ENCODE results near the gene DNER. TPM values are rescaled to one million over a fixed set of nuclear protein-coding genes. Genes with fewer than 3 reads are reported as not detected.

Gene DNER
- total RNA-seq, 1 donor from 2014 or later, result 1.6 TPM

- no peak overlapping the region for H3K27ac ChIP-seq (ENCODE audit: low read depth, low read length)
- H3K4me1 ChIP-seq (ENCODE audit: control insufficient read depth in 3 of 3, insufficient read depth in 3 of 3, low read length in 3 of 3), result no peaks in the 10 kb centered on the region
- H3K4me3 ChIP-seq (ENCODE audit: low read length in 3 of 3), result no peak overlapping the region
- no peaks in the 10 kb centered on the region for H3K36me3 ChIP-seq (ENCODE audit: control insufficient read depth in 3 of 3, insufficient read depth in 3 of 3, low read length in 3 of 3)
- peaks cover 0 to 5% (median 0%) of the 10 kb centered on the region in 3 donors for H3K27me3 ChIP-seq (ENCODE audit: control insufficient read depth in 3 of 3, insufficient read depth in 3 of 3, low read length in 3 of 3)
- H3K9ac ChIP-seq (ENCODE audit: low read depth in 1 of 3, low read length in 3 of 3), result no peak overlapping the region
- no peaks in the 10 kb centered on the region for H3K9me3 ChIP-seq (ENCODE audit: control insufficient read depth in 3 of 3, low read length in 3 of 3)
These were observed 59.9 kb downstream of the DNER start for GRCh38 chr2:229654437-229654836.

GRCh38 chr2:229653531-229653930 is 60.8 kb downstream of the DNER start:
- Histone ChIP-seq H3K27ac (ENCODE audit: low read depth, low read length) (no peak overlapping the region), H3K4me1 (ENCODE audit: control insufficient read depth in 3 of 3, insufficient read depth in 3 of 3, low read length in 3 of 3) (no peaks in the 10 kb centered on the region), H3K36me3 (ENCODE audit: control insufficient read depth in 3 of 3, insufficient read depth in 3 of 3, low read length in 3 of 3) (no peaks in the 10 kb centered on the region), H3K9me3 (ENCODE audit: control insufficient read depth in 3 of 3, low read length in 3 of 3) (no peaks in the 10 kb centered on the region), H3K9ac (ENCODE audit: low read depth in 1 of 3, low read length in 3 of 3) (no peak overlapping the region), H3K27me3 (ENCODE audit: control insufficient read depth in 3 of 3, insufficient read depth in 3 of 3, low read length in 3 of 3) (peaks cover 0 to 5% (median 0%) of the 10 kb centered on the region in 3 donors), H3K4me3 (ENCODE audit: low read length in 3 of 3) (no peak overlapping the region)

- H3K9ac ChIP-seq (ENCODE audit: low read depth in 1 of 3, low read length in 3 of 3), result no peak overlapping the region
- H3K36me3 ChIP-seq (ENCODE audit: control insufficient read depth in 3 of 3, insufficient read depth in 3 of 3, low read length in 3 of 3), result no peaks in the 10 kb centered on the region
- H3K9me3 ChIP-seq (ENCODE audit: control insufficient read depth in 3 of 3, low read length in 3 of 3), result no peaks in the 10 kb centered on the region
- no peaks in the 10 kb centered on the region for H3K4me1 ChIP-seq (ENCODE audit: control insufficient read depth in 3 of 3, insufficient read depth in 3 of 3, low read length in 3 of 3)
- no peak overlapping the region for H3K27ac ChIP-seq (ENCODE audit: low read depth, low read length)
- peaks cover 0 to 5% (median 0%) of the 10 kb centered on the region in 3 donors for H3K27me3 ChIP-seq (ENCODE audit: control insufficient read depth in 3 of 3, insufficient read depth in 3 of 3, low read length in 3 of 3)
- H3K4me3 ChIP-seq (ENCODE audit: low read length in 3 of 3), result no peak overlapping the region
These were observed 61.6 kb downstream of the DNER start for GRCh38 chr2:229652796-229653195.

GRCh38 chr2:229650901-229651300 is 63.5 kb downstream of the DNER start:
- Histone ChIP-seq H3K9me3 (ENCODE audit: control insufficient read depth in 3 of 3, low read length in 3 of 3) (no peaks in the 10 kb centered on the region), H3K27me3 (ENCODE audit: control insufficient read depth in 3 of 3, insufficient read depth in 3 of 3, low read length in 3 of 3) (peaks cover 0 to 5% (median 0%) of the 10 kb centered on the region in 3 donors), H3K36me3 (ENCODE audit: control insufficient read depth in 3 of 3, insufficient read depth in 3 of 3, low read length in 3 of 3) (no peaks in the 10 kb centered on the region), H3K4me3 (ENCODE audit: low read length in 3 of 3) (no peak overlapping the region), H3K4me1 (ENCODE audit: control insufficient read depth in 3 of 3, insufficient read depth in 3 of 3, low read length in 3 of 3) (no peaks in the 10 kb centered on the region), H3K9ac (ENCODE audit: low read depth in 1 of 3, low read length in 3 of 3) (no peak overlapping the region), H3K27ac (ENCODE audit: low read depth, low read length) (no peak overlapping the region)

- H3K9ac ChIP-seq (ENCODE audit: low read depth in 1 of 3, low read length in 3 of 3), result no peak overlapping the region
- H3K9me3 ChIP-seq (ENCODE audit: control insufficient read depth in 3 of 3, low read length in 3 of 3), result no peaks in the 10 kb centered on the region
- H3K27ac ChIP-seq (ENCODE audit: low read depth, low read length), result no peak overlapping the region
- peaks cover 0 to 5% (median 0%) of the 10 kb centered on the region in 3 donors for H3K27me3 ChIP-seq (ENCODE audit: control insufficient read depth in 3 of 3, insufficient read depth in 3 of 3, low read length in 3 of 3)
- H3K4me3 ChIP-seq (ENCODE audit: low read length in 3 of 3), result no peak overlapping the region
- H3K4me1 ChIP-seq (ENCODE audit: control insufficient read depth in 3 of 3, insufficient read depth in 3 of 3, low read length in 3 of 3), result no peaks in the 10 kb centered on the region
- no peaks in the 10 kb centered on the region for H3K36me3 ChIP-seq (ENCODE audit: control insufficient read depth in 3 of 3, insufficient read depth in 3 of 3, low read length in 3 of 3)
These were observed 64.3 kb downstream of the DNER start for GRCh38 chr2:229650059-229650458.

- Histone ChIP-seq H3K4me3 (ENCODE audit: low read length in 3 of 3) (no peak overlapping the region), H3K27me3 (ENCODE audit: control insufficient read depth in 3 of 3, insufficient read depth in 3 of 3, low read length in 3 of 3) (no peaks in the 10 kb centered on the region), H3K9ac (ENCODE audit: low read depth in 1 of 3, low read length in 3 of 3) (no peak overlapping the region), H3K4me1 (ENCODE audit: control insufficient read depth in 3 of 3, insufficient read depth in 3 of 3, low read length in 3 of 3) (no peaks in the 10 kb centered on the region), H3K36me3 (ENCODE audit: control insufficient read depth in 3 of 3, insufficient read depth in 3 of 3, low read length in 3 of 3) (no peaks in the 10 kb centered on the region), H3K27ac (ENCODE audit: low read depth, low read length) (no peak overlapping the region), H3K9me3 (ENCODE audit: control insufficient read depth in 3 of 3, low read length in 3 of 3) (no peaks in the 10 kb centered on the region)
These were observed 68.1 kb downstream of the DNER start for GRCh38 chr2:229646186-229646723.

- no peaks in the 10 kb centered on the region for H3K27me3 ChIP-seq (ENCODE audit: control insufficient read depth in 3 of 3, insufficient read depth in 3 of 3, low read length in 3 of 3)
- H3K4me3 ChIP-seq (ENCODE audit: low read length in 3 of 3), result no peak overlapping the region
- no peaks in the 10 kb centered on the region for H3K36me3 ChIP-seq (ENCODE audit: control insufficient read depth in 3 of 3, insufficient read depth in 3 of 3, low read length in 3 of 3)
- no peaks in the 10 kb centered on the region for H3K9me3 ChIP-seq (ENCODE audit: control insufficient read depth in 3 of 3, low read length in 3 of 3)
- no peak overlapping the region for H3K9ac ChIP-seq (ENCODE audit: low read depth in 1 of 3, low read length in 3 of 3)
- no peaks in the 10 kb centered on the region for H3K4me1 ChIP-seq (ENCODE audit: control insufficient read depth in 3 of 3, insufficient read depth in 3 of 3, low read length in 3 of 3)
- H3K27ac ChIP-seq (ENCODE audit: low read depth, low read length), result no peak overlapping the region
These were observed 72.0 kb downstream of the DNER start for GRCh38 chr2:229642371-229642770.

- Histone ChIP-seq H3K4me3 (ENCODE audit: low read length in 3 of 3) (no peak overlapping the region), H3K9me3 (ENCODE audit: control insufficient read depth in 3 of 3, low read length in 3 of 3) (no peaks in the 10 kb centered on the region), H3K27me3 (ENCODE audit: control insufficient read depth in 3 of 3, insufficient read depth in 3 of 3, low read length in 3 of 3) (no peaks in the 10 kb centered on the region), H3K36me3 (ENCODE audit: control insufficient read depth in 3 of 3, insufficient read depth in 3 of 3, low read length in 3 of 3) (no peaks in the 10 kb centered on the region), H3K9ac (ENCODE audit: low read depth in 1 of 3, low read length in 3 of 3) (no peak overlapping the region), H3K4me1 (ENCODE audit: control insufficient read depth in 3 of 3, insufficient read depth in 3 of 3, low read length in 3 of 3) (no peaks in the 10 kb centered on the region), H3K27ac (ENCODE audit: low read depth, low read length) (no peak overlapping the region)
These were observed 72.7 kb downstream of the DNER start for GRCh38 chr2:229641676-229642075.

GRCh38 chr2:229640636-229641035 is 73.7 kb downstream of the DNER start:
- Histone ChIP-seq H3K4me3 (ENCODE audit: low read length in 3 of 3) (no peak overlapping the region), H3K9ac (ENCODE audit: low read depth in 1 of 3, low read length in 3 of 3) (no peak overlapping the region), H3K27ac (ENCODE audit: low read depth, low read length) (no peak overlapping the region), H3K9me3 (ENCODE audit: control insufficient read depth in 3 of 3, low read length in 3 of 3) (no peaks in the 10 kb centered on the region), H3K36me3 (ENCODE audit: control insufficient read depth in 3 of 3, insufficient read depth in 3 of 3, low read length in 3 of 3) (no peaks in the 10 kb centered on the region), H3K4me1 (ENCODE audit: control insufficient read depth in 3 of 3, insufficient read depth in 3 of 3, low read length in 3 of 3) (no peaks in the 10 kb centered on the region), H3K27me3 (ENCODE audit: control insufficient read depth in 3 of 3, insufficient read depth in 3 of 3, low read length in 3 of 3) (peaks cover 0 to 2% (median 0%) of the 10 kb centered on the region in 3 donors)

- no peak overlapping the region for H3K4me3 ChIP-seq (ENCODE audit: low read length in 3 of 3)
- H3K4me1 ChIP-seq (ENCODE audit: control insufficient read depth in 3 of 3, insufficient read depth in 3 of 3, low read length in 3 of 3), result no peaks in the 10 kb centered on the region
- no peaks in the 10 kb centered on the region for H3K9me3 ChIP-seq (ENCODE audit: control insufficient read depth in 3 of 3, low read length in 3 of 3)
- H3K9ac ChIP-seq (ENCODE audit: low read depth in 1 of 3, low read length in 3 of 3), result no peak overlapping the region
- no peak overlapping the region for H3K27ac ChIP-seq (ENCODE audit: low read depth, low read length)
- no peaks in the 10 kb centered on the region for H3K36me3 ChIP-seq (ENCODE audit: control insufficient read depth in 3 of 3, insufficient read depth in 3 of 3, low read length in 3 of 3)
- peaks cover 0 to 10% (median 0%) of the 10 kb centered on the region in 3 donors for H3K27me3 ChIP-seq (ENCODE audit: control insufficient read depth in 3 of 3, insufficient read depth in 3 of 3, low read length in 3 of 3)
These were observed 77.8 kb downstream of the DNER start for GRCh38 chr2:229636571-229636970.

GRCh38 chr2:229635371-229635680 is 79.0 kb downstream of the DNER start:
- Histone ChIP-seq H3K27ac (ENCODE audit: low read depth, low read length) (no peak overlapping the region), H3K36me3 (ENCODE audit: control insufficient read depth in 3 of 3, insufficient read depth in 3 of 3, low read length in 3 of 3) (no peaks in the 10 kb centered on the region), H3K4me1 (ENCODE audit: control insufficient read depth in 3 of 3, insufficient read depth in 3 of 3, low read length in 3 of 3) (no peaks in the 10 kb centered on the region), H3K27me3 (ENCODE audit: control insufficient read depth in 3 of 3, insufficient read depth in 3 of 3, low read length in 3 of 3) (peaks cover 0 to 10% (median 0%) of the 10 kb centered on the region in 3 donors), H3K9ac (ENCODE audit: low read depth in 1 of 3, low read length in 3 of 3) (no peak overlapping the region), H3K4me3 (ENCODE audit: low read length in 3 of 3) (no peak overlapping the region), H3K9me3 (ENCODE audit: control insufficient read depth in 3 of 3, low read length in 3 of 3) (no peaks in the 10 kb centered on the region)

All from skeletal muscle tissue (tissue), 4 donors.